HEK293 (cell line): ENCODE data around the gene C3orf33.
A peak's percentile ranks its signal among the peaks of the same experiment; 100 is the strongest.

Source experiments
- CTCF ChIA-PET: fragments of 350-600 bp; formaldehyde crosslinking; extraction: SDS; loops from one replicate; lab custom pipeline; 2021; ENCODE audit warnings: antibody characterized with exemption; lab: Yijun Ruan, JAX
- POLR2A ChIA-PET: fragments of 300-600 bp; formaldehyde crosslinking; extraction: SDS; loops from one replicate; lab custom pipeline; 2020; ENCODE audit warnings: antibody characterized with exemption, inconsistent platforms; lab: Yijun Ruan, JAX
- H3K27ac ChIP-seq: fragments of 200-500 bp; sonication (Bioruptor generic); 2 replicates; pipeline ENCODE4 v1.5.1; 2014; ENCODE audit warnings: low read depth, low read length, control low read depth, inconsistent platforms; ENCODE audit errors: extremely low read depth
- H3K36me3 ChIP-seq, 2 experiments: fragments of 200-500 bp in 1 of 2; sonication (Bioruptor generic) in 1 of 2; 1 replicate in 1 of 2; 2 replicates in 1 of 2; pipeline ENCODE4 v1.5.1; 2014 to 2017; ENCODE audit warnings: inconsistent platforms in 2 of 2, low read length in 2 of 2; ENCODE audit not compliant: control insufficient read depth in 2 of 2, insufficient read depth in 1 of 2
- H3K4me1 ChIP-seq: fragments of 200-500 bp; sonication (Bioruptor generic); 2 replicates; pipeline ENCODE4 v1.5.1; 2014; ENCODE audit warnings: mild to moderate bottlenecking, low read length, inconsistent platforms; ENCODE audit not compliant: control insufficient read depth, insufficient read depth
- H3K4me3 ChIP-seq: 2 replicates; pipeline ENCODE4 v1.5.1; 2011; ENCODE audit warnings: low read depth, mild to moderate bottlenecking, control low read depth, low read length, moderate library complexity
- H3K9me3 ChIP-seq: fragments of 200-500 bp; sonication (Bioruptor generic); 2 replicates; pipeline ENCODE4 v1.5.1; 2014; ENCODE audit warnings: low read depth, low read length, inconsistent platforms; ENCODE audit not compliant: control insufficient read depth, insufficient read depth
- OVOL3 ChIP-seq: fragments of 450-650 bp; formaldehyde crosslinking; IDR thresholded peaks from 2 replicates; pipeline ENCODE4 v1.5.1; 2016; ENCODE audit warnings: missing biosample characterization, missing genetic modification characterization
- REPIN1 ChIP-seq: fragments of 450-650 bp; formaldehyde crosslinking; IDR thresholded peaks from 2 replicates; pipeline ENCODE4 v1.5.1; 2017; ENCODE audit warnings: missing biosample characterization, missing genetic modification characterization, low read depth
- SCRT1 ChIP-seq: fragments of 450-650 bp; formaldehyde crosslinking; IDR thresholded peaks from 2 replicates; pipeline ENCODE4 v1.5.1; 2016; ENCODE audit warnings: missing biosample characterization, missing genetic modification characterization, borderline replicate concordance
- ZNF121 ChIP-seq: fragments of 450-650 bp; formaldehyde crosslinking; IDR thresholded peaks from 2 replicates; pipeline ENCODE4 v1.5.1; 2016; ENCODE audit warnings: missing biosample characterization, missing genetic modification characterization
- ZNF175 ChIP-seq: fragments of 450-650 bp; formaldehyde crosslinking; IDR thresholded peaks from 2 replicates; pipeline ENCODE4 v1.5.1; 2016; ENCODE audit warnings: missing biosample characterization, missing genetic modification characterization
- ZNF302 ChIP-seq: fragments of 450-650 bp; formaldehyde crosslinking; IDR thresholded peaks from 2 replicates; pipeline ENCODE4 v1.5.1; 2016; ENCODE audit warnings: missing biosample characterization, missing genetic modification characterization, low read depth
- ZNF341 ChIP-seq: fragments of 450-650 bp; formaldehyde crosslinking; IDR thresholded peaks from 2 replicates; pipeline ENCODE4; 2016; ENCODE audit warnings: low read depth, missing biosample characterization, missing genetic modification characterization
- ZNF48 ChIP-seq: fragments of 450-650 bp; formaldehyde crosslinking; IDR thresholded peaks from 2 replicates; pipeline ENCODE4 v1.5.1; 2016; ENCODE audit warnings: missing biosample characterization, missing genetic modification characterization
- ZNF558 ChIP-seq: fragments of 450-650 bp; formaldehyde crosslinking; IDR thresholded peaks from 2 replicates; pipeline ENCODE4 v1.5.1; 2016; ENCODE audit warnings: missing biosample characterization, missing genetic modification characterization
- ZNF560 ChIP-seq: fragments of 450-650 bp; formaldehyde crosslinking; IDR thresholded peaks from 2 replicates; pipeline ENCODE4 v1.5.1; 2017; ENCODE audit warnings: missing biosample characterization, missing genetic modification characterization, borderline replicate concordance
- ZNF654 ChIP-seq: fragments of 450-650 bp; formaldehyde crosslinking; IDR thresholded peaks from 2 replicates; pipeline ENCODE4 v1.5.1; 2016; ENCODE audit warnings: low read depth, missing biosample characterization, missing genetic modification characterization
- ZNF670 ChIP-seq: fragments of 450-650 bp; formaldehyde crosslinking; IDR thresholded peaks from 2 replicates; pipeline ENCODE4 v1.5.1; 2016; ENCODE audit warnings: missing biosample characterization, missing genetic modification characterization, low read depth
- ZNF776 ChIP-seq: fragments of 450-650 bp; formaldehyde crosslinking; IDR thresholded peaks from 2 replicates; pipeline ENCODE4 v1.5.0; 2017; ENCODE audit warnings: missing biosample characterization, missing genetic modification characterization, borderline replicate concordance
- ZNF792 ChIP-seq: fragments of 450-650 bp; formaldehyde crosslinking; IDR thresholded peaks from 2 replicates; pipeline ENCODE4 v1.5.1; 2016; ENCODE audit warnings: missing biosample characterization, missing genetic modification characterization
- ZNF843 ChIP-seq: fragments of 450-650 bp; formaldehyde crosslinking; IDR thresholded peaks from 2 replicates; pipeline ENCODE4 v1.5.1; 2016; ENCODE audit warnings: missing biosample characterization, missing genetic modification characterization
- TF ChIP-seq, protein P1 (sequence below): fragments of 450-650 bp; formaldehyde crosslinking; IDR thresholded peaks from 2 replicates; pipeline ENCODE4 v1.5.1; 2016; ENCODE audit warnings: missing biosample characterization, missing genetic modification characterization
- TF ChIP-seq, protein P2 (sequence below): fragments of 450-650 bp; formaldehyde crosslinking; IDR thresholded peaks from 2 replicates; pipeline ENCODE4; 2016; ENCODE audit warnings: missing biosample characterization, missing genetic modification characterization
- TF ChIP-seq, protein P3 (sequence below): fragments of 450-650 bp; formaldehyde crosslinking; IDR thresholded peaks from 2 replicates; pipeline ENCODE4 v1.5.1; 2017; ENCODE audit warnings: missing biosample characterization, mild to moderate bottlenecking, missing genetic modification characterization, moderate library complexity
- TF ChIP-seq, protein P4 (sequence below): fragments of 450-650 bp; formaldehyde crosslinking; IDR thresholded peaks from 2 replicates; pipeline ENCODE4 v1.5.1; 2016; ENCODE audit warnings: missing biosample characterization, missing genetic modification characterization
- TF ChIP-seq, protein P5 (sequence below): fragments of 450-650 bp; formaldehyde crosslinking; IDR thresholded peaks from 2 replicates; pipeline ENCODE4 v1.5.1; 2016; ENCODE audit warnings: missing biosample characterization, missing genetic modification characterization, borderline replicate concordance

C3orf33 gene

DNA sequence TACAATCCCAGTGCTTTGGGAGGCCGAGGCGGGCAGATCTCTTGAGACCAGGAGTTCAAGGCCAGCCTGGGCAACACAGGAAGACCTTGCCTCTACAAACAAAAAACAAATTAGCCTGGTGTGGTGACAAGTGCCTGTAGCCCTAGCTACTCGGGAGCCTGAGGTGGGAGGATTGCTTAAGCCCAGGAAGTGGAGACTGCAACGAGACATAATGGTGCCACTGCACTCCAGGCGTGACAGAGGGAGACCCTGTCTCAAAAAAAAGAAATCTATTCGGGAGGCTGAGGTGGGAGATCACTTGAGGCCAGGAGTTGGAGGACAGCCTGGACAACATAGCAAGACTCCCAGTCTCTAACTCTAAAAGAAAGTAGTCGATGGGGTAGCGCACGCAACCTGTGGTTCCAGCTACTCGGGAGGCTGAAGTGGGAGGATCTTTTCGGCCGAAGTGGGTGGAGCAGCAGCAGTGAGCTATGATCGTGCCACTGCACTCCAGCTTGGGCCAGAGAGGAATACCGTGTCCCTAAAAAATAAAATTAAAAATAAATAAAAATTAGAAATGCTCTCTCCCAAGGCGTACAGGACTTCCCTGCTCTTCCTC is 775 bp downstream of the C3orf33 start:
- H3K4me1 ChIP-seq = no peaks in the 10 kb centered on the region
- H3K27ac ChIP-seq = no peak overlapping the region
- H3K36me3 ChIP-seq = peaks cover 0 to 13% of the 10 kb centered on the region in 2 experiments
- ChIA-PET CTCF (interaction anchor here (0.6 to 2.3 kb wide), 23 partner anchors 10 to 346 kb away, joined by 3 to 19 read pairs (median 4); partner anchors contain the start of gene SLC33A1), POLR2A (interaction anchor here (0.7 to 1.7 kb wide), 7 partner anchors 8 to 65 kb away, joined by 3 to 12 read pairs (median 5); partner anchors contain the start of genes GMPS, PLCH1 and SLC33A1)
- H3K9me3 ChIP-seq = no peaks in the 10 kb centered on the region
- peak overlapping the region; percentile 61 for H3K4me3 ChIP-seq
- TF ChIP-seq ZNF560 (tag by site-specific recombination) (no peak), ZNF654 (tag by site-specific recombination) (no peak), ZNF121 (peak; percentile 58; the same call in 1 of the 2 replicates), SCRT1 (tag by site-specific recombination) (no peak), ZNF302 (tag by site-specific recombination) (no peak)
- TF ChIP-seq, protein P1, sequence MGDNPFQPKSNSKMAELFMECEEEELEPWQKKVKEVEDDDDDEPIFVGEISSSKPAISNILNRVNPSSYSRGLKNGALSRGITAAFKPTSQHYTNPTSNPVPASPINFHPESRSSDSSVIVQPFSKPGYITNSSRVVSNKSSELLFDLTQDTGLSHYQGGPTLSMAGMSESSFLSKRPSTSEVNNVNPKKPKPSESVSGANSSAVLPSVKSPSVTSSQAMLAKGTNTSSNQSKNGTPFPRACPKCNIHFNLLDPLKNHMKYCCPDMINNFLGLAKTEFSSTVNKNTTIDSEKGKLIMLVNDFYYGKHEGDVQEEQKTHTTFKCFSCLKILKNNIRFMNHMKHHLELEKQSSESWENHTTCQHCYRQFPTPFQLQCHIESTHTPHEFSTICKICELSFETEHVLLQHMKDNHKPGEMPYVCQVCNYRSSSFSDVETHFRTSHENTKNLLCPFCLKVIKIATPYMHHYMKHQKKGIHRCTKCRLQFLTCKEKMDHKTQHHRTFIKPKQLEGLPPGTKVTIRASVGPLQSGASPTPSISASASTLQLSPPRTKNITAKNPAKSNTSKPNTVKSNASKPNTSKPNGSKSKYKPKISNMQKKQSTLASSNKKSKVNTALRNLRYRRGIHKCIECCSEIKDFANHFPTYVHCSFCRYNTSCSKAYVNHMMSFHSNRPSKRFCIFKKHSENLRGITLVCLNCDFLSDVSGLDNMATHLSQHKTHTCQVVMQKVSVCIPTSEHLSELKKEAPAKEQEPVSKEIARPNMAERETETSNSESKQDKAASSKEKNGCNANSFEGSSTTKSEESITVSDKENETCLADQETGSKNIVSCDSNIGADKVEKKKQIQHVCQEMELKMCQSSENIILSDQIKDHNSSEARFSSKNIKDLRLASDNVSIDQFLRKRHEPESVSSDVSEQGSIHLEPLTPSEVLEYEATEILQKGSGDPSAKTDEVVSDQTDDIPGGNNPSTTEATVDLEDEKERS = 0 out of 2 replicates have a peak, but pooled peaks have one; percentile 57
- TF ChIP-seq, protein P2, sequence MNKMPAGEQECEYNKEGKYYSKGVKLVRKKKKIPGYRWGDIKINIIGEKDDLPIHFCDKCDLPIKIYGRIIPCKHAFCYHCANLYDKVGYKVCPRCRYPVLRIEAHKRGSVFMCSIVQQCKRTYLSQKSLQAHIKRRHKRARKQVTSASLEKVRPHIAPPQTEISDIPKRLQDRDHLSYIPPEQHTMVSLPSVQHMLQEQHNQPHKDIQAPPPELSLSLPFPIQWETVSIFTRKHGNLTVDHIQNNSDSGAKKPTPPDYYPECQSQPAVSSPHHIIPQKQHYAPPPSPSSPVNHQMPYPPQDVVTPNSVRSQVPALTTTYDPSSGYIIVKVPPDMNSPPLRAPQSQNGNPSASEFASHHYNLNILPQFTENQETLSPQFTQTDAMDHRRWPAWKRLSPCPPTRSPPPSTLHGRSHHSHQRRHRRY (tag by site-specific recombination) = no peak
- TF ChIP-seq, protein P3, sequence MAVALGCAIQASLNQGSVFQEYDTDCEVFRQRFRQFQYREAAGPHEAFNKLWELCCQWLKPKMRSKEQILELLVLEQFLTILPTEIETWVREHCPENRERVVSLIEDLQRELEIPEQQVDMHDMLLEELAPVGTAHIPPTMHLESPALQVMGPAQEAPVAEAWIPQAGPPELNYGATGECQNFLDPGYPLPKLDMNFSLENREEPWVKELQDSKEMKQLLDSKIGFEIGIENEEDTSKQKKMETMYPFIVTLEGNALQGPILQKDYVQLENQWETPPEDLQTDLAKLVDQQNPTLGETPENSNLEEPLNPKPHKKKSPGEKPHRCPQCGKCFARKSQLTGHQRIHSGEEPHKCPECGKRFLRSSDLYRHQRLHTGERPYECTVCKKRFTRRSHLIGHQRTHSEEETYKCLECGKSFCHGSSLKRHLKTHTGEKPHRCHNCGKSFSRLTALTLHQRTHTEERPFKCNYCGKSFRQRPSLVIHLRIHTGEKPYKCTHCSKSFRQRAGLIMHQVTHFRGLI (tag by site-specific recombination) = no peak

DNA sequence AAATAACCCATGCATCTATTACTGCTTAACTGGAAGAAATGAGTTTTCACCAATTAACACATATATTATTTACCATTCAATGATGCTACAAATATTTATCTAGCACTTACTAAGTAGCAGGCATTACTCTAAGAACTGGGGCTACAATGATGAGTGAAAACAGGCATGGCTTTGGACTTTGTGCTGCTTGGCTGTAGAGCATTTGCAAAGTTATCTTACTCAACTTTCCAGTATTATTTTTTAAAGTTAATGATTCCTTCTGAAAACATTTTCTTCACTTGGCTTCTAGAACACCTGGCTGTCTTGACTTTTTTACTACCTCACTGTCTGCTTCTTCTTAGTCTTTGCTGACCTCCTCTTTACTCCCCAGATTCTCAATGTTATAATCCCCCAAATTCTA is 1.8 kb downstream of the C3orf33 start:
- ChIA-PET CTCF (interaction anchor here (0.7 kb wide), 1 partner anchor 223 kb away, joined by 4 read pairs; no protein-coding TSS in a partner anchor), POLR2A (no interaction called here)
- no peak overlapping the region for H3K4me3 ChIP-seq
- TF ChIP-seq, protein P4, sequence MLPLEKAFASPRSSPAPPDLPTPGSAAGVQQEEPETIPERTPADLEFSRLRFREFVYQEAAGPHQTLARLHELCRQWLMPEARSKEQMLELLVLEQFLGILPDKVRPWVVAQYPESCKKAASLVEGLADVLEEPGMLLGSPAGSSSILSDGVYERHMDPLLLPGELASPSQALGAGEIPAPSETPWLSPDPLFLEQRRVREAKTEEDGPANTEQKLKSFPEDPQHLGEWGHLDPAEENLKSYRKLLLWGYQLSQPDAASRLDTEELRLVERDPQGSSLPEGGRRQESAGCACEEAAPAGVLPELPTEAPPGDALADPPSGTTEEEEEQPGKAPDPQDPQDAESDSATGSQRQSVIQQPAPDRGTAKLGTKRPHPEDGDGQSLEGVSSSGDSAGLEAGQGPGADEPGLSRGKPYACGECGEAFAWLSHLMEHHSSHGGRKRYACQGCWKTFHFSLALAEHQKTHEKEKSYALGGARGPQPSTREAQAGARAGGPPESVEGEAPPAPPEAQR (tag by site-specific recombination) = no peak
- TF ChIP-seq ZNF843 (tag by site-specific recombination) (no peak), REPIN1 (tag by site-specific recombination) (no peak), ZNF670 (no peak), ZNF341 (tag by site-specific recombination) (no peak), ZNF48 (tag by site-specific recombination) (no peak), ZNF776 (tag by site-specific recombination) (no peak), OVOL3 (no peak), ZNF792 (no peak), ZNF175 (tag by site-specific recombination) (no peak), ZNF558 (no peak)
- TF ChIP-seq, protein P5, sequence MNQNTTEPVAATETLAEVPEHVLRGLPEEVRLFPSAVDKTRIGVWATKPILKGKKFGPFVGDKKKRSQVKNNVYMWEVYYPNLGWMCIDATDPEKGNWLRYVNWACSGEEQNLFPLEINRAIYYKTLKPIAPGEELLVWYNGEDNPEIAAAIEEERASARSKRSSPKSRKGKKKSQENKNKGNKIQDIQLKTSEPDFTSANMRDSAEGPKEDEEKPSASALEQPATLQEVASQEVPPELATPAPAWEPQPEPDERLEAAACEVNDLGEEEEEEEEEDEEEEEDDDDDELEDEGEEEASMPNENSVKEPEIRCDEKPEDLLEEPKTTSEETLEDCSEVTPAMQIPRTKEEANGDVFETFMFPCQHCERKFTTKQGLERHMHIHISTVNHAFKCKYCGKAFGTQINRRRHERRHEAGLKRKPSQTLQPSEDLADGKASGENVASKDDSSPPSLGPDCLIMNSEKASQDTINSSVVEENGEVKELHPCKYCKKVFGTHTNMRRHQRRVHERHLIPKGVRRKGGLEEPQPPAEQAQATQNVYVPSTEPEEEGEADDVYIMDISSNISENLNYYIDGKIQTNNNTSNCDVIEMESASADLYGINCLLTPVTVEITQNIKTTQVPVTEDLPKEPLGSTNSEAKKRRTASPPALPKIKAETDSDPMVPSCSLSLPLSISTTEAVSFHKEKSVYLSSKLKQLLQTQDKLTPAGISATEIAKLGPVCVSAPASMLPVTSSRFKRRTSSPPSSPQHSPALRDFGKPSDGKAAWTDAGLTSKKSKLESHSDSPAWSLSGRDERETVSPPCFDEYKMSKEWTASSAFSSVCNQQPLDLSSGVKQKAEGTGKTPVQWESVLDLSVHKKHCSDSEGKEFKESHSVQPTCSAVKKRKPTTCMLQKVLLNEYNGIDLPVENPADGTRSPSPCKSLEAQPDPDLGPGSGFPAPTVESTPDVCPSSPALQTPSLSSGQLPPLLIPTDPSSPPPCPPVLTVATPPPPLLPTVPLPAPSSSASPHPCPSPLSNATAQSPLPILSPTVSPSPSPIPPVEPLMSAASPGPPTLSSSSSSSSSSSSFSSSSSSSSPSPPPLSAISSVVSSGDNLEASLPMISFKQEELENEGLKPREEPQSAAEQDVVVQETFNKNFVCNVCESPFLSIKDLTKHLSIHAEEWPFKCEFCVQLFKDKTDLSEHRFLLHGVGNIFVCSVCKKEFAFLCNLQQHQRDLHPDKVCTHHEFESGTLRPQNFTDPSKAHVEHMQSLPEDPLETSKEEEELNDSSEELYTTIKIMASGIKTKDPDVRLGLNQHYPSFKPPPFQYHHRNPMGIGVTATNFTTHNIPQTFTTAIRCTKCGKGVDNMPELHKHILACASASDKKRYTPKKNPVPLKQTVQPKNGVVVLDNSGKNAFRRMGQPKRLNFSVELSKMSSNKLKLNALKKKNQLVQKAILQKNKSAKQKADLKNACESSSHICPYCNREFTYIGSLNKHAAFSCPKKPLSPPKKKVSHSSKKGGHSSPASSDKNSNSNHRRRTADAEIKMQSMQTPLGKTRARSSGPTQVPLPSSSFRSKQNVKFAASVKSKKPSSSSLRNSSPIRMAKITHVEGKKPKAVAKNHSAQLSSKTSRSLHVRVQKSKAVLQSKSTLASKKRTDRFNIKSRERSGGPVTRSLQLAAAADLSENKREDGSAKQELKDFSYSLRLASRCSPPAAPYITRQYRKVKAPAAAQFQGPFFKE (tag by site-specific recombination) = no peak

More for the DNA sequence above, 1.8 kb downstream of the C3orf33 start:
- peaks cover 0 to 19% of the 10 kb centered on the region in 2 experiments for H3K36me3 ChIP-seq
- no peaks in the 10 kb centered on the region for H3K4me1 ChIP-seq
- H3K27ac ChIP-seq = no peak overlapping the region
- H3K9me3 ChIP-seq = no peaks in the 10 kb centered on the region
